NCI-H1105 (cell line): Measurements from ENCODE around the gene GDPD5.

Source experiments
- DNase-seq: peaks from one replicate; lab custom pipeline; 2025; lab: John Stamatoyannopoulos, UW

GDPD5 gene

GRCh38 chr11:75525433-75526191 is at the start of gene GDPD5:
Gene GDPD5, minus strand, starts transcription at chr11:75525941. Its CDS starts 48,206 bp downstream, at chr11:75477735.
- peak; percentile 88 for DNase-seq

- no peak for DNase-seq
Observed at GRCh38 chr11:75574698-75575602, 49.2 kb upstream of the GDPD5 start.

- DNase-seq: no peak
Observed at GRCh38 chr11:75572744-75573143, 47.0 kb upstream of the GDPD5 start.

GRCh38 chr11:75571625-75572024 is 45.9 kb upstream of the GDPD5 start:
- no peak for DNase-seq

- DNase-seq: no peak
Observed at GRCh38 chr11:75570559-75571139, 44.9 kb upstream of the GDPD5 start.

GRCh38 chr11:75568616-75569219 is 43.0 kb upstream of the GDPD5 start:
- DNase-seq: no peak

GRCh38 chr11:75567971-75568370 is 42.2 kb upstream of the GDPD5 start:
- no peak for DNase-seq

- DNase-seq: no peak
Observed at GRCh38 chr11:75566763-75567279, 41.1 kb upstream of the GDPD5 start.

GRCh38 chr11:75565916-75566762 is 40.4 kb upstream of the GDPD5 start:
- DNase-seq: no peak

GRCh38 chr11:75565221-75565814 is 39.6 kb upstream of the GDPD5 start:
- DNase-seq: no peak

- DNase-seq: no peak
Observed at GRCh38 chr11:75563978-75564552, 38.3 kb upstream of the GDPD5 start.

- no peak for DNase-seq
Observed at GRCh38 chr11:75563501-75563977, 37.8 kb upstream of the GDPD5 start.

- no peak for DNase-seq
Observed at GRCh38 chr11:75562836-75563484, 37.2 kb upstream of the GDPD5 start.

- DNase-seq: peak; percentile 86
Observed at GRCh38 chr11:75562048-75562835, 36.5 kb upstream of the GDPD5 start, which contains the start of gene SERPINH1. Gene SERPINH1, plus strand, starts transcription at chr11:75562253. Its CDS starts 4,097 bp downstream, at chr11:75566350.

GRCh38 chr11:75561426-75562047 is 35.8 kb upstream of the GDPD5 start:
- DNase-seq: no peak

GRCh38 chr11:75560644-75561043 is 34.9 kb upstream of the GDPD5 start:
- no peak for DNase-seq

GRCh38 chr11:75558939-75559843 is 33.5 kb upstream of the GDPD5 start:
- no peak for DNase-seq
